Panc1 (cell line): Measurements from ENCODE around the gene CHAF1B. TPM values are rescaled to one million over a fixed set of nuclear protein-coding genes. Genes with fewer than 3 reads are reported as not detected.

Experiments used
- ATAC-seq: fragments of 200-7000 bp; cut with Tn5 transposase; 2 replicates; pipeline ENCODE4 v1.9.1; 2020; ENCODE audit warnings: mild to moderate bottlenecking, moderate library complexity
- BruUV-seq: library from RNA; stranded (reverse); fragments of 400-500 nt; replicated peaks from 2 replicates; lab custom pipeline; 2021; lab: Mats Ljungman, UMichigan
- CTCF ChIA-PET: fragments of 300-600 bp; sonication (Branson Sonifier 250); formaldehyde crosslinking; loops from one replicate; lab custom pipeline; 2022; ENCODE audit warnings: antibody characterized with exemption; lab: Charles Lee
- POLR2A ChIA-PET: fragments of 300-600 bp; sonication (Branson Sonifier 250); formaldehyde crosslinking; loops from one replicate; lab custom pipeline; 2022; ENCODE audit warnings: antibody characterized with exemption; lab: Charles Lee
- DNase-seq: peaks from one replicate; pipeline ENCODE4 v3.0.0-alpha.2; 2010; ENCODE audit warnings: low read depth, low spot score
- H3K27ac ChIP-seq: 2 replicates; pipeline ENCODE4 v1.5.1; 2011; ENCODE audit warnings: mild to moderate bottlenecking, low read length, inconsistent platforms
- H3K27me3 ChIP-seq: fragments of 200-500 bp; sonication (Bioruptor generic); 2 replicates; pipeline ENCODE4 v1.6.0; 2014; ENCODE audit warnings: low read length, inconsistent platforms; ENCODE audit not compliant: control insufficient read depth, insufficient read depth
- H3K36me3 ChIP-seq: fragments of 200-500 bp; sonication (Bioruptor generic); 2 replicates; pipeline ENCODE4 v1.5.1; 2014; ENCODE audit warnings: inconsistent platforms, mild to moderate bottlenecking, low read length, moderate library complexity; ENCODE audit not compliant: control insufficient read depth, insufficient read depth
- H3K4me1 ChIP-seq: 2 replicates; pipeline ENCODE4 v1.5.1; 2011; ENCODE audit warnings: inconsistent platforms, mild to moderate bottlenecking, low read length, moderate library complexity; ENCODE audit not compliant: control insufficient read depth, insufficient read depth
- H3K4me3 ChIP-seq, 2 experiments: 2 replicates each; pipeline ENCODE4 v1.5.1; 2011 to 2012; ENCODE audit warnings: low read depth in 2 of 2, low read length in 2 of 2, mild to moderate bottlenecking in 2 of 2, inconsistent platforms in 1 of 2, moderate library complexity in 1 of 2
- H3K9me3 ChIP-seq: fragments of 200-500 bp; sonication (Bioruptor generic); 2 replicates; pipeline ENCODE4 v1.5.1; 2014; ENCODE audit warnings: low read depth, mild to moderate bottlenecking, inconsistent platforms, low read length, moderate library complexity; ENCODE audit not compliant: control insufficient read depth, insufficient read depth
- CTCF ChIP-seq: fragments of 450-650 bp; IDR thresholded peaks from 2 replicates; pipeline ENCODE4 v1.5.1; 2017; ENCODE audit warnings: mild to moderate bottlenecking
- POLR2AphosphoS5 ChIP-seq: IDR thresholded peaks from 2 replicates; pipeline ENCODE4 v1.6.1; 2012; ENCODE audit warnings: mild to moderate bottlenecking, low read depth, low read length, moderate library complexity
- REST ChIP-seq, 2 experiments: IDR thresholded peaks; 2 replicates each; pipeline ENCODE4 v1.6.1; 2011 to 2012; ENCODE audit warnings: low read depth in 2 of 2, control low read depth in 1 of 2, low read length in 1 of 2, mild to moderate bottlenecking in 1 of 2, moderate library complexity in 1 of 2; ENCODE audit not compliant: insufficient read depth in 1 of 2
- SIN3A ChIP-seq: IDR thresholded peaks from 2 replicates; pipeline ENCODE4 v1.6.1; 2012; ENCODE audit warnings: low read depth, mild to moderate bottlenecking, low read length, moderate library complexity, borderline replicate concordance; ENCODE audit not compliant: insufficient read depth
- TCF7L2 ChIP-seq: IDR thresholded peaks from 2 replicates; pipeline ENCODE4 v1.6.1; 2011; ENCODE audit warnings: mild to moderate bottlenecking, low read depth, low read length, inconsistent platforms
- in situ Hi-C: cut with HindIII; loops from 2 replicates; pipeline ENCODE4 v1.10.0; 2016; ENCODE audit warnings: low sequenced_read_pairs, low pct_unique_long_range_greater_than_20kb
- intact Hi-C: fragments of 100-400 bp; cut with micrococcal nuclease; formaldehyde crosslinking; loops from one replicate; pipeline ENCODE4 v1.10.0; 2022; ENCODE audit not compliant: unreplicated experiment
- total RNA-seq: library from RNA; stranded (reverse); gene quantifications from one replicate; pipeline ENCODE4 v1.2.1, GENCODE V29; 2021; ENCODE audit not compliant: unreplicated experiment

CHAF1B gene
- total RNA-seq, 1 experiment from 2014 or later: 18.4 TPM

- ChIA-PET POLR2A (no interaction called here), CTCF (no interaction called here)
- TF ChIP-seq TCF7L2: no peak
- no peak for TF ChIP-seq CTCF
- TF ChIP-seq POLR2AphosphoS5: no peak
- no peak for TF ChIP-seq REST (IDR thresholded peaks at IDR 0.05; ENCODE audit: insufficient read depth in 1 of 2, low read depth in 2 of 2, low read length in 1 of 2)
- TF ChIP-seq SIN3A: no peak
- ATAC-seq (no peak), DNase-seq (no peak)
- BruUV-seq: no TSS peak
- Histone ChIP-seq H3K9me3 (no peaks in the 10 kb centered on the region), H3K36me3 (no peaks in the 10 kb centered on the region), H3K27me3 (no peaks in the 10 kb centered on the region), H3K27ac (peak overlapping the region; percentile 93), H3K4me1 (peaks cover 16% of the 10 kb centered on the region), H3K4me3 (peak overlapping the region; percentile 33 to 54)
- intact Hi-C loops (no loop called here), in situ Hi-C loops (no loop called here)
These were observed 45.6 kb downstream of the CHAF1B start for GRCh38 chr21:36430841-36431240.

- Histone ChIP-seq H3K27me3 (no peaks in the 10 kb centered on the region), H3K4me3 (peak overlapping the region in 1 of 2 experiments; percentile 54; a peak in 2 of 4 replicates), H3K36me3 (no peaks in the 10 kb centered on the region), H3K27ac (peak overlapping the region; percentile 93), H3K4me1 (peaks cover 16% of the 10 kb centered on the region), H3K9me3 (no peaks in the 10 kb centered on the region)
- no peak for DNase-seq
- ATAC-seq: no peak
- intact Hi-C loops: no loop called here
- ChIA-PET POLR2A (no interaction called here), CTCF (no interaction called here)
- BruUV-seq: no TSS peak
- TF ChIP-seq TCF7L2 (no peak), CTCF (no peak), REST (IDR thresholded peaks at IDR 0.05; ENCODE audit: insufficient read depth in 1 of 2, low read depth in 2 of 2, low read length in 1 of 2) (no peak), SIN3A (no peak), POLR2AphosphoS5 (no peak)
- in situ Hi-C loops: no loop called here
These were observed 46.1 kb downstream of the CHAF1B start for GRCh38 chr21:36431252-36431651.
